Activated naive CD4-positive, alpha-beta T cell treated with anti-CD3 and anti-CD28 coated beads for 36 hours (primary cell): ENCODE results near the gene NRG3. TPM values are rescaled to one million over a fixed set of nuclear protein-coding genes. Genes with fewer than 3 reads are reported as not detected.

Source experiments
- CTCF ChIA-PET: fragments of 350-600 bp; sonication (Branson Sonifier 250); formaldehyde crosslinking; loops from one replicate; lab custom pipeline; 2021; ENCODE audit warnings: antibody characterized with exemption; lab: Charles Lee
- DNase-seq: peaks from one replicate; pipeline ENCODE4 v3.0.0-alpha.2; 2020
- H3K27ac Mint-ChIP-seq: one replicate; pipeline ENCODE4 v1.8.0; 2021; ENCODE audit warnings: mild to moderate bottlenecking, mixed read lengths
- H3K27me3 Mint-ChIP-seq: one replicate; pipeline ENCODE4 v1.8.0; 2021; ENCODE audit warnings: low read depth, mixed read lengths
- H3K36me3 Mint-ChIP-seq: one replicate; pipeline ENCODE4 v1.8.0; 2021; ENCODE audit warnings: low read depth, mixed read lengths
- H3K4me1 Mint-ChIP-seq: one replicate; pipeline ENCODE4 v1.8.0; 2021; ENCODE audit warnings: low read depth, mixed read lengths
- H3K4me3 Mint-ChIP-seq: one replicate; pipeline ENCODE4 v1.8.0; 2021; ENCODE audit warnings: mild to moderate bottlenecking, moderate library complexity, mixed read lengths
- H3K9me3 Mint-ChIP-seq: one replicate; pipeline ENCODE4 v1.8.0; 2021; ENCODE audit warnings: mixed read lengths
- intact Hi-C: fragments of 100-400 bp; cut with micrococcal nuclease; formaldehyde crosslinking; loops from one replicate; pipeline ENCODE4 v1.15.1; 2023
- total RNA-seq, 2 experiments: library from RNA; stranded (reverse); gene quantifications; one replicate each; pipeline ENCODE4 v1.2.3, GENCODE V29; 2021

The NRG3 gene
- total RNA-seq, 2 experiments from 2014 or later, result not detected

DNA sequence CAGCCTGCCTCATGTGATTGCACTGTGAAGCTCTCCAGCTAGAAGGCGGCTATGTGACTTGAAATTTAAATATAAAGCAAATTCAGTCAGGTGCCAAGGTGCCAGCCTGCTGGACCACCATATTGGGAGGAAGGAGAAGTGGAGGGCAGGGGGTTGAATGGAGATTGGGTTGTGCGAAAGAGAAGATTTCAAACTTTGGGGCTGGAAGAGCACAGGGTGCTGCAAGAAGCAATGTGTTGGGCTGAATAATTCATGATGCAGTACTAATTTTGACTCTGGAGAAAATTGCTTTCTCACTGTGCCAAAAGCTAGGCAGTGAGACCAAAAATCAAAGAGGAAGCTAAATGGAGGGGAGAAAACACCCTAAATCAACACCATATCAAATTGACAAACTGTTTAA is 335.3 kb downstream of the NRG3 start:
- intact Hi-C loops, result no loop called here
- no peaks in the 10 kb centered on the region for H3K27me3 Mint-ChIP-seq
- H3K36me3 Mint-ChIP-seq, result no peaks in the 10 kb centered on the region
- no peaks in the 10 kb centered on the region for H3K4me1 Mint-ChIP-seq
- no peak overlapping the region for H3K27ac Mint-ChIP-seq
- CTCF ChIA-PET, result no interaction called here
- peaks cover 2% of the 10 kb centered on the region for H3K9me3 Mint-ChIP-seq
- no peak for DNase-seq
- no peak overlapping the region for H3K4me3 Mint-ChIP-seq

DNA sequence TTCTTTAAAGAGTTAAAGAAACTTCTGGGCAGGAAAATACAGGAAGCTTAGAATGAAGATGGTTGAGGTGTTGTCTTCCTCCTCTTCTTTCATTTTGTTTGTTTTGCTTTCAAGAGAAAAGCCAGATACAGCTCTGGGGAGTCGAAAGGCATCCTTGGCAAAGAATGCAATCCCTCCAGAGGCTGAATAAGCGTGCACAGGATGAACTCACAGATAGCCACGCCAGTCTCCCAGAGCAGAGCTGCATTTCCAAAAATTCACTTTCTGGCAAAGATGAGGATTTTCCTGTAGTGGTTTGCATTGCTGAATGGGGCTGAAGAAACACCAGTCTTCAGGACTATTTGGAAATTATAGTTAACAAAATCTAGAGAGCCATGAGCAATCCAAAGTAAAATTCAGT is 336.4 kb downstream of the NRG3 start:
- Mint-ChIP-seq H3K27ac (no peak overlapping the region), H3K9me3 (peaks cover 2% of the 10 kb centered on the region), H3K4me3 (no peak overlapping the region), H3K4me1 (no peaks in the 10 kb centered on the region), H3K27me3 (no peaks in the 10 kb centered on the region), H3K36me3 (no peaks in the 10 kb centered on the region)
- CTCF ChIA-PET, result interaction anchor here (0.6 kb wide), 1 partner anchor 66 kb away, joined by 3 read pairs; no protein-coding TSS in a partner anchor
- intact Hi-C loops, result no loop called here
- no peak for DNase-seq

DNA sequence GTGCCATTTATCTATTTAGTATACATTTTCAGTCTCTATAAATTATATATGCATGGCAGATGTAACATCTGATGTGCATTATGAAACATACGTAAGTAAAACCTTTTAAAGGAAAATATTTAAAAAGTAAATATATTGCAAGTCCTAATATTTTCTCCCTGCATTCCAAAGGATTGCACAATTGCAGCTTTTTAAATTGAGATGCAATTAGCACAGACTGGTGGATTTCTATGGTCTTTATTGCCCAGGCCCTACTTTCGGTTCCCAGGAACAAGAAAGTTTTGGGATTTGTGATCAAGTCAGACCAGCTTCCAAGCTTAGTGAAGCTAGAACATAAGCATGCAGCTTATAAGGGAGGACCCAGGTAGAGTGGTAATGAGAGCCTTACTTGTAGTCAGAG is 337.8 kb downstream of the NRG3 start:
- Mint-ChIP-seq H3K9me3 (no peaks in the 10 kb centered on the region), H3K4me3 (no peak overlapping the region), H3K27ac (no peak overlapping the region), H3K36me3 (no peaks in the 10 kb centered on the region), H3K4me1 (no peaks in the 10 kb centered on the region), H3K27me3 (no peaks in the 10 kb centered on the region)
- intact Hi-C loops, result no loop called here
- CTCF ChIA-PET, result no interaction called here
- DNase-seq, result no peak

DNA sequence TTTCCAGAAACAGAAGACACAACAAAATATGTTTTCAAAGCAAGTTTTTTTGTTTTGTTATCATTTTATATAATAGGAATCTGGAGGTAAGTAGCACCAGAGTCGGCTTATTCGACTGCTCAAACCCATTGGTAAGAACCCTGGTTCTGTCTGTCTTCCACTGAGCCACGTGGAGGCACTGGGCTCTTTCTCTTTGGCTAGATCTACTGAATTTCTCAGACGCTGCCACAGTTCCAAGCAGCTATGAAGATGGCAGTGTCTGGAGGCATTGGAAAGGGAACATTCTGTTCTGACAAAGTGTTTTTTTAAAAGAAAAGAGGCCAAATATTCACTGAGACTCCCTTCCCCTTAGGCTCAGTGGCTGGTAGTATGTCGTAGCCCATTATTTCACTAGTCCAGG is 338.8 kb downstream of the NRG3 start:
- no peaks in the 10 kb centered on the region for H3K36me3 Mint-ChIP-seq
- H3K4me1 Mint-ChIP-seq, result no peaks in the 10 kb centered on the region
- H3K4me3 Mint-ChIP-seq, result no peak overlapping the region
- CTCF ChIA-PET, result no interaction called here
- DNase-seq, result no peak
- no peak overlapping the region for H3K27ac Mint-ChIP-seq
- H3K27me3 Mint-ChIP-seq, result no peaks in the 10 kb centered on the region
- intact Hi-C loops, result no loop called here
- H3K9me3 Mint-ChIP-seq, result no peaks in the 10 kb centered on the region

DNA sequence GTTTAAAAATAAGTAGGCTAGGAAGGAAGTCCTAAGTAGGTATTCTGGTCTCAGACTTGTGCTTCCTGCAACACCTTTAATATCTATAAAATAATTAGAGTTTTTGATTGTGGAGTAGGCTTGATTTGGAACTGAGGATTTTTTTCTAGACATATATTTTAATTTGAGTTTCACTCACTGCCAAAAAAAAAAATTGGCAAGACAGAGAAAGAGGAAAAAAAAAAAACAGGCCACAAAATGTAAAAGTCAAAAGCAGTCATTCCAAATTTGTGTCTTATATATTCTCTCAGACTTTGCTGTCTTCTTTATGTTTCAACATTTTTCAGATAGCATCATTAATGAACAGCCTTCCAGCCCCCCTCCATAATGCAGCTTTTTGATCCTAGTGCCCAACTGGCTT is 346.1 kb downstream of the NRG3 start:
- Mint-ChIP-seq H3K9me3 (peaks cover 1% of the 10 kb centered on the region), H3K36me3 (no peaks in the 10 kb centered on the region), H3K27me3 (no peaks in the 10 kb centered on the region), H3K4me3 (no peak overlapping the region), H3K27ac (no peak overlapping the region), H3K4me1 (no peaks in the 10 kb centered on the region)
- intact Hi-C loops, result no loop called here
- no peak for DNase-seq
- CTCF ChIA-PET, result no interaction called here

DNA sequence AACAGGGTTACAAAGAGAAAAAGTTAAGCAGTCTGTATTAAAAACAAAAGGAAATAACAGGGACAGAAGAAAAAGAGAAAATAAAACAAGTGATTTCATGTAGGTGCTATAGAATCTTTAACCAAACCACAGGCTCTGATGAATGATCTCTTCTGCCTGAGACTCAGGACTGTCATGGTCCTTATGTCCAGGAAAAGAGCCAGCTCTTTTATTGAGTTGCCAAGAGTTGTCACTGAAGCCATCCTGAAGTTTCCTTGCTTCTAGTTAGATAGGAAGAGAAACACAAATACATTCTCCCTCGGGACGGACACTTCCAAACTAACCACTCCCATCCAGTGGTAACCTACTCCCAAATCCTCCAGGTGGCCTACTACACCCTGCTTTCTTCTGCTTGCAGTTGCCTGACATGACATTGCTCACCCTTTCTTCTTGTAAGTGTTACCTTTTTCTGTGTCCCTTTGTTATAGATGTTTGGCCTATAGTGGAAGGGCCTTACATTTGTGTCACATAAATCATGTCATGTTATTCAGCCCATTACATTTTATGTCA is 346.7 kb downstream of the NRG3 start:
- Mint-ChIP-seq H3K27ac (no peak overlapping the region), H3K4me3 (no peak overlapping the region), H3K27me3 (no peaks in the 10 kb centered on the region), H3K4me1 (no peaks in the 10 kb centered on the region), H3K36me3 (no peaks in the 10 kb centered on the region), H3K9me3 (peaks cover 1% of the 10 kb centered on the region)
- intact Hi-C loops, result no loop called here
- no peak for DNase-seq
- CTCF ChIA-PET, result no interaction called here

DNA sequence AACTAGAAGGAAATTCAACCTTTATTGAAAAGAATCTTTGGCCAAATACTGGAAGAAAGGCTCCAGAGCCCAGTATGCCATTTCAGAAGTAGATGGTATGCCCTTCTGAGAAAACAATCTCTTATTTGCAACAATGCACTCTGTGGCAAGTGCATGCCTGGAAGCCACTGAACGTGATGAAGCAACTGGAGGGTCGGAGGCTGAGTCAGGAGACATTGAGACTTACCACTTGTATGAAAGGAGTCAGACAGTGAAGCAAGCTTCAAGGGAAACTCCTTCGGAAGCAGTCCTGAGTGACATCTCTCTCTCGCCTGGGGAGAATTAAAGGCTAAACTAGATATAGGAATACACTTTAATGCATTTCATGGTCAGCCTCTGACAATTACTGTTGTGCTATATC is 353.7 kb downstream of the NRG3 start:
- H3K36me3 Mint-ChIP-seq, result no peaks in the 10 kb centered on the region
- no peaks in the 10 kb centered on the region for H3K4me1 Mint-ChIP-seq
- H3K4me3 Mint-ChIP-seq, result no peak overlapping the region
- no peaks in the 10 kb centered on the region for H3K27me3 Mint-ChIP-seq
- H3K9me3 Mint-ChIP-seq, result peaks cover 8% of the 10 kb centered on the region
- intact Hi-C loops, result no loop called here
- CTCF ChIA-PET, result no interaction called here
- H3K27ac Mint-ChIP-seq, result no peak overlapping the region
- no peak for DNase-seq

DNA sequence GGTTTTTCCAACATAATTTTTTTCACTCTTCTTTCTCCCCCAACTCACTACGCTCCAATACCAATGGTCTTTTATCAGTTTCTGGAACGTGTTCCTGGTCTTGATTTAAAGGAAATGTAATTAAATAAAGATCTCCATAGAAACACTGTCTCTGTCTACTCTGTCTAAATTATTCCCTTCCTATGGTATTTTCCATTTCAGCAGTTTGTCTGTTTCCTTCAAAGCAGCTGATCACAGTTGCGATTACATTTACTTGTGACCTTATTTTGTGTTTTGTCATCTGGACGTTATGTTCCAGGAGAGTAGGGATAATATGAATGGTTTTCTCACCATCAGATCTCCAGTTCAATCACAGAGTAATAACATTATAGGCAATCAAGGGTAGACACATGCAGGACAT is 359.2 kb downstream of the NRG3 start:
- Mint-ChIP-seq H3K27ac (no peak overlapping the region), H3K27me3 (no peaks in the 10 kb centered on the region), H3K4me1 (no peaks in the 10 kb centered on the region), H3K36me3 (no peaks in the 10 kb centered on the region), H3K9me3 (peaks cover 10% of the 10 kb centered on the region), H3K4me3 (no peak overlapping the region)
- DNase-seq, result no peak
- CTCF ChIA-PET, result no interaction called here
- intact Hi-C loops, result no loop called here

DNA sequence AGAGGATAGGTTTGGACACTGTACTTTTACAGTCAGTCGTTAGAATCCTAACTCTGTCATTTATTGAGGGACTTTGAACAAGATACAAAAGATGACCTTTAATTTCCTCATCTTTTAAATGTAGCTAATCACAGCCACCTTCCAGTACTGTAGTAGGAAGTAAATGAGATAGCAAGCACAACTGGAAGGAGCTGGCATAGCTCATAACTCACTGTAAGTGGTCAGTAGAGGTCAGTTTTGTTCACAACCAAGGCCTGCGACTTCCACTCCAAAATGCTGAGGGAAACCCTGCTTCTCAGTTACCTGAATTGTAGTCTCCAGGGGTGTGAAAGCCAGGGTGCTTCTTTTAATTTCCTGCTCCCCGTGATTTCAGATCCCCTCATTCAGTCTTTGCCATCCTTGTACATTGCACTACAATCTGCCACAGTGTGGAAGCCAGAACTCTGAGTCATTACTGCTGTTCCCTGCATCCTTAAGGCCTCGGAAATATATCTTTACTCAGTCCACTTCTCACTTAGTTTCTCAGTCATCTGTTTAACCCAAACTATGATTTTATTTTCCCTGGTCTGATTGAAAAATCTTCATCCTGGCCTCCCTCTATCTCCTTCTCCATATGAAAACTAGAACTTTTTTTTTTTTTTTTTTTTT is 361.2 kb downstream of the NRG3 start:
- Mint-ChIP-seq H3K27me3 (no peaks in the 10 kb centered on the region), H3K27ac (no peak overlapping the region), H3K9me3 (peaks cover 10% of the 10 kb centered on the region), H3K36me3 (no peaks in the 10 kb centered on the region), H3K4me3 (no peak overlapping the region), H3K4me1 (no peaks in the 10 kb centered on the region)
- DNase-seq, result no peak
- intact Hi-C loops, result no loop called here
- CTCF ChIA-PET, result no interaction called here

DNA sequence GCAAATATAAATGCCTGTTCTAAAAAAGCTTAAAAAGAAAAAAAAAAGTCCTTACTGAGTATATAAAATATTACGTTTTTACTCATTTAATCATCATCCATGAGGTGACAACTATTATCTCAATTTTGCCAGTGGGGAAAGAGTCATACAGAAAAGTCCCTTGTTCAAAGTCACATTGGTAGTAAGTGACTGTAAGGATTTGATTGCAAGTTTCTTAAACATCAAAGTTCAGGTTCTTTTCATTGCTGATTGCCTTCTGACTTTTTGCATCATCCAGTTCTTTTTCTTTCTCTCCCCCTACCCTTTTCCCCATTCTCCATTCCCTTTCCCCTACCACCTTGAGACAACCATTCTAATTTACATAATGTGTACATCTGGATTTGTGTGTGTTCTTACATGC is 363.3 kb downstream of the NRG3 start:
- intact Hi-C loops, result no loop called here
- Mint-ChIP-seq H3K9me3 (peaks cover 6% of the 10 kb centered on the region), H3K27ac (no peak overlapping the region), H3K36me3 (no peaks in the 10 kb centered on the region), H3K4me1 (no peaks in the 10 kb centered on the region), H3K27me3 (no peaks in the 10 kb centered on the region), H3K4me3 (no peak overlapping the region)
- CTCF ChIA-PET, result no interaction called here
- DNase-seq, result no peak

DNA sequence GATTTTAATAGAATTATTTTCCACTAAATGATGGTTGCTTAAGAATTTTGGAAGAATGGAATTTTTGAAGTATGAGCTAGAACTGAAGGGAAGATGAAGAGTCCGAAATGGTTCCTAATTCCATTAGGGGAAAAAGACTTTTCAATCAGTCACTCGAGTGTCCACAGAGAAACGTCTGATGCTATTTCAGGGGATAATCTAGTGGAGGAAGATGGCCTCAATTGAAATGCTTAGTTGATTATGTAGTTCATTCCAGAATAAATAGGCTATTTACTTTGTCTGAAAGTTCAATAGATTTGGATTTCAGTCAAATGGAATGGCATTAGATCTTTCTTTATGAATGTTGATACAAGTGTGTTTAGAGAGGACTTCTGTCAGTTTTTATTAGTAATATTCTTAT is 365.4 kb downstream of the NRG3 start:
- H3K4me1 Mint-ChIP-seq, result no peaks in the 10 kb centered on the region
- H3K27me3 Mint-ChIP-seq, result no peaks in the 10 kb centered on the region
- no peaks in the 10 kb centered on the region for H3K36me3 Mint-ChIP-seq
- intact Hi-C loops, result no loop called here
- DNase-seq, result no peak
- H3K9me3 Mint-ChIP-seq, result no peaks in the 10 kb centered on the region
- H3K4me3 Mint-ChIP-seq, result no peak overlapping the region
- CTCF ChIA-PET, result no interaction called here
- no peak overlapping the region for H3K27ac Mint-ChIP-seq

DNA sequence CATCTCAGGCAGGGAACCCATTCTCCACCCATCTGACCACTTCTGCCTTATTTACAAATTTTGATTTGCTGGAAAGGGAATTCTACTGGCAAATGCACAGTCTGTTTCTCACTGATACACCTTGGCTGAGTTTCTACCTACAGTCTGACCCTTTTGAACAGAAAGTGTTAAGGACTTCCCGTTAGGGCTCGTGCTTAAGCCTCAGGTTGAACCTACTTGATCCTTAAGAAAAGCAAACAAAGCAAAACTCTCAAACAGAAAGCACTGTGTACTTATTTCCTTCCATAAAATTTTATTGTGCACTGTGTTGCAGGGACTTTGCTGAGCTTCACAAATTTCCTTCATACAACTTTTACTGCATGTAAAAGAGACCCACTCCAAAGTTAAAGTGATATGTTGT is 367.8 kb downstream of the NRG3 start:
- intact Hi-C loops, result no loop called here
- H3K27me3 Mint-ChIP-seq, result no peaks in the 10 kb centered on the region
- CTCF ChIA-PET, result no interaction called here
- no peak for DNase-seq
- no peaks in the 10 kb centered on the region for H3K4me1 Mint-ChIP-seq
- no peak overlapping the region for H3K4me3 Mint-ChIP-seq
- no peaks in the 10 kb centered on the region for H3K36me3 Mint-ChIP-seq
- no peaks in the 10 kb centered on the region for H3K9me3 Mint-ChIP-seq
- H3K27ac Mint-ChIP-seq, result no peak overlapping the region

DNA sequence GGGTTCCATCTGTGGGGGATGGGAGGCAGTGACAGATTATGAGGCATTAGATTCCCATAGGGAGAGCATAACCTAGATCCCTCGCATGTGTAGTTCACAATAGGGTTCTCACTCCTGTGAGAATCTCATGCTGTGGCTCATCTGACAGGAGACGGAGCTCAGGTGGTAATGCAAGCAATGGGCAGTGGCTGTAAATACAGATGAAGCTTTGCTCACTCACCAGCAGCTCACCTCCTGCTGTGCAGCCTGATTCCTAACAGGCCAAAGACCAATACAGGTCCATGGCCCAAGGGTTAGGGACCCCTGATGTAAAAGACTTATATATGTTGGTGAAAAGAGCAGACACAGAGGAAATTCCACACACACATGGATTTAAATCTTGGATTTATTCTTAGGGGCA is 370.2 kb downstream of the NRG3 start:
- Mint-ChIP-seq H3K4me3 (no peak overlapping the region), H3K9me3 (no peaks in the 10 kb centered on the region), H3K4me1 (no peaks in the 10 kb centered on the region), H3K36me3 (no peaks in the 10 kb centered on the region), H3K27me3 (no peaks in the 10 kb centered on the region), H3K27ac (no peak overlapping the region)
- intact Hi-C loops, result no loop called here
- CTCF ChIA-PET, result no interaction called here
- DNase-seq, result no peak
